Bronchial epithelial cell (primary cell): ENCODE results near the gene PCSK1. TPM values are rescaled to one million over a fixed set of nuclear protein-coding genes. Genes with fewer than 3 reads are reported as not detected.
A peak's percentile ranks its signal among the peaks of the same experiment; 100 is the strongest.

Experiments used
- DNase-seq: peaks from one replicate; pipeline ENCODE4 v3.0.0-alpha.2; 2010; ENCODE audit warnings: low read depth
- FAIRE-seq: peaks from 2 replicates; lab custom pipeline; 2011; peaks lifted over from hg19 to GRCh38; lab: Jason Lieb, UNC
- H3K27me3 ChIP-seq: 2 replicates; pipeline ENCODE4 v1.5.1; 2011; ENCODE audit warnings: low read length; ENCODE audit not compliant: control insufficient read depth, insufficient read depth
- H3K36me3 ChIP-seq: 2 replicates; pipeline ENCODE4 v1.5.1; 2011; ENCODE audit warnings: low read length; ENCODE audit not compliant: control insufficient read depth, insufficient read depth
- H3K4me3 ChIP-seq: 2 replicates; pipeline ENCODE4 v1.5.1; 2011; ENCODE audit warnings: mild to moderate bottlenecking, low read depth, low read length, control low read depth
- CTCF ChIP-seq: IDR thresholded peaks from 2 replicates; pipeline ENCODE4 v1.5.1; 2011; ENCODE audit warnings: mild to moderate bottlenecking, moderate library complexity, low read length, control low read depth, inconsistent platforms; ENCODE audit not compliant: insufficient read depth, severe bottlenecking
- total RNA-seq: library from RNA; depleted of rRNA; stranded (reverse); fragments of >200 nt; gene quantifications from 2 replicates; pipeline ENCODE4 v1.2.1, GENCODE V29; 2014

Gene PCSK1
- total RNA-seq, 1 donor from 2014 or later = under 0.01 TPM

- Histone ChIP-seq H3K4me3 (no peak overlapping the region), H3K36me3 (no peaks in the 10 kb centered on the region), H3K27me3 (no peaks in the 10 kb centered on the region)
- DNase-seq = no peak
- FAIRE-seq = no peak
- no peak for TF ChIP-seq CTCF
Measured at GRCh38 chr5:96408841-96409538, 24.1 kb downstream of the PCSK1 start.

- no peaks in the 10 kb centered on the region for H3K27me3 ChIP-seq
- DNase-seq (peak; percentile 92), FAIRE-seq (no peak)
- TF ChIP-seq CTCF = no peak
- no peaks in the 10 kb centered on the region for H3K36me3 ChIP-seq
- H3K4me3 ChIP-seq = no peak overlapping the region
Measured at GRCh38 chr5:96408210-96408777, 24.8 kb downstream of the PCSK1 start.

- no peaks in the 10 kb centered on the region for H3K27me3 ChIP-seq
- FAIRE-seq = no peak
- H3K4me3 ChIP-seq = no peak overlapping the region
- DNase-seq = no peak
- no peak for TF ChIP-seq CTCF
- H3K36me3 ChIP-seq = no peaks in the 10 kb centered on the region
Measured at GRCh38 chr5:96407436-96407835, 25.6 kb downstream of the PCSK1 start.

GRCh38 chr5:96404191-96404867 is 28.7 kb downstream of the PCSK1 start:
- DNase-seq (no peak), FAIRE-seq (no peak)
- Histone ChIP-seq H3K36me3 (no peaks in the 10 kb centered on the region), H3K4me3 (no peak overlapping the region), H3K27me3 (no peaks in the 10 kb centered on the region)
- no peak for TF ChIP-seq CTCF

GRCh38 chr5:96402500-96402899 is 30.5 kb downstream of the PCSK1 start:
- DNase-seq (peak; percentile 28), FAIRE-seq (peak; percentile 13)
- H3K4me3 ChIP-seq = no peak overlapping the region
- no peaks in the 10 kb centered on the region for H3K27me3 ChIP-seq
- H3K36me3 ChIP-seq = no peaks in the 10 kb centered on the region
- TF ChIP-seq CTCF = no peak
